H9 (cell line): ENCODE data around the gene ANKRD52. TPM values are rescaled to one million over a fixed set of nuclear protein-coding genes. Genes with fewer than 3 reads are reported as not detected.

Experiments used
- DNase-seq: peaks from one replicate; pipeline ENCODE4 v3.0.0-alpha.2; 2017
- H2AFZ ChIP-seq: one replicate; pipeline ENCODE4 v1.6.1; 2013; ENCODE audit warnings: mild to moderate bottlenecking, low read length, control low read depth, moderate library complexity
- H2AK5ac ChIP-seq: 2 replicates; pipeline ENCODE4 v1.6.1; 2013; ENCODE audit warnings: low read length, control low read depth, mixed read lengths; ENCODE audit not compliant: insufficient read length
- H2BK120ac ChIP-seq: one replicate; pipeline ENCODE4 v1.6.1; 2013; ENCODE audit warnings: low read depth, mild to moderate bottlenecking, low read length, control low read depth, inconsistent platforms; ENCODE audit not compliant: poor library complexity, severe bottlenecking
- H2BK12ac ChIP-seq: 2 replicates; pipeline ENCODE4 v1.6.1; 2013; ENCODE audit warnings: low read length, control low read depth, mixed read lengths, low read depth; ENCODE audit not compliant: insufficient read length
- H2BK15ac ChIP-seq: 2 replicates; pipeline ENCODE4 v1.6.1; 2013; ENCODE audit warnings: low read depth, low read length, control low read depth
- H2BK20ac ChIP-seq: one replicate; pipeline ENCODE4 v1.6.1; 2013; ENCODE audit warnings: low read depth, mild to moderate bottlenecking, low read length, control low read depth, inconsistent platforms; ENCODE audit not compliant: poor library complexity, severe bottlenecking
- H2BK5ac ChIP-seq: 2 replicates; pipeline ENCODE4 v1.6.1; 2013; ENCODE audit warnings: low read length, control low read depth, mixed read lengths; ENCODE audit not compliant: insufficient read length
- H3K14ac ChIP-seq: 2 replicates; pipeline ENCODE4 v1.6.1; 2013; ENCODE audit warnings: low read length, control low read depth; ENCODE audit not compliant: insufficient read depth
- H3K18ac ChIP-seq: 2 replicates; pipeline ENCODE4 v1.6.1; 2013; ENCODE audit warnings: low read depth, mild to moderate bottlenecking, mixed read lengths, low read length, control low read depth; ENCODE audit not compliant: insufficient read length
- H3K23ac ChIP-seq: 2 replicates; pipeline ENCODE4 v1.6.1; 2013; ENCODE audit warnings: low read length, control low read depth, mixed read lengths, low read depth; ENCODE audit not compliant: insufficient read length
- H3K23me2 ChIP-seq: 2 replicates; pipeline ENCODE4 v1.6.1; 2013; ENCODE audit warnings: low read depth, mild to moderate bottlenecking, mixed read lengths, low read length, control low read depth; ENCODE audit not compliant: insufficient read length, poor library complexity, severe bottlenecking
- H3K27ac ChIP-seq: 2 replicates; pipeline ENCODE4 v1.5.1; 2013; ENCODE audit warnings: low read length, control low read depth, mixed read lengths, low read depth; ENCODE audit not compliant: insufficient read length
- H3K27me3 ChIP-seq: 2 replicates; pipeline ENCODE4 v1.6.1; 2013; ENCODE audit warnings: low read length, control low read depth, inconsistent platforms; ENCODE audit not compliant: insufficient read depth
- H3K4ac ChIP-seq: 2 replicates; pipeline ENCODE4 v1.6.1; 2013; ENCODE audit warnings: low read depth, mild to moderate bottlenecking, control low read depth, inconsistent platforms, low read length, moderate library complexity
- H3K4me1 ChIP-seq: 2 replicates; pipeline ENCODE4 v1.6.1; 2013; ENCODE audit warnings: low read length, control low read depth, inconsistent platforms; ENCODE audit not compliant: insufficient read depth
- H3K4me2 ChIP-seq: 2 replicates; pipeline ENCODE4 v1.6.1; 2013; ENCODE audit warnings: low read length, control low read depth, mixed read lengths; ENCODE audit not compliant: insufficient read length, insufficient read depth
- H3K56ac ChIP-seq: 2 replicates; pipeline ENCODE4 v1.6.1; 2013; ENCODE audit warnings: low read depth, mild to moderate bottlenecking, mixed read lengths, low read length, control low read depth; ENCODE audit not compliant: insufficient read length
- H3K79me1 ChIP-seq: 2 replicates; pipeline ENCODE4 v1.6.1; 2013; ENCODE audit warnings: low read depth, mild to moderate bottlenecking, moderate library complexity, low read length, control low read depth, inconsistent platforms; ENCODE audit not compliant: insufficient read depth, poor library complexity, severe bottlenecking
- H3K79me2 ChIP-seq: 2 replicates; pipeline ENCODE4 v1.6.1; 2013; ENCODE audit warnings: low read length, control low read depth, inconsistent platforms; ENCODE audit not compliant: insufficient read depth
- H3K9ac ChIP-seq: 2 replicates; pipeline ENCODE4 v1.6.1; 2013; ENCODE audit warnings: low read length, control low read depth, mixed read lengths; ENCODE audit not compliant: insufficient read length; ENCODE audit errors: extremely low read depth
- H3K9me3 ChIP-seq: one replicate; pipeline ENCODE4 v1.6.1; 2013; ENCODE audit warnings: low read depth, low read length, inconsistent platforms; ENCODE audit not compliant: control insufficient read depth
- H3T11ph ChIP-seq: one replicate; pipeline ENCODE4 v1.6.1; 2013; ENCODE audit warnings: mild to moderate bottlenecking, low read length, control low read depth, inconsistent platforms
- H4K20me1 ChIP-seq: one replicate; pipeline ENCODE4 v1.6.1; 2013; ENCODE audit not compliant: control insufficient read depth, insufficient read length, insufficient read depth
- H4K5ac ChIP-seq: 2 replicates; pipeline ENCODE4 v1.6.1; 2013; ENCODE audit warnings: low read depth, mild to moderate bottlenecking, mixed read lengths, low read length, control low read depth; ENCODE audit not compliant: insufficient read length
- H4K8ac ChIP-seq: replicated peaks from 2 replicates; pipeline ENCODE4 v1.6.1; 2013; ENCODE audit warnings: low read length, control low read depth, mixed read lengths, low read depth; ENCODE audit not compliant: insufficient read length
- H4K91ac ChIP-seq: 2 replicates; pipeline ENCODE4 v1.6.1; 2013; ENCODE audit warnings: low read depth, mild to moderate bottlenecking, moderate library complexity, mixed read lengths, low read length, control low read depth; ENCODE audit not compliant: insufficient read length
- H3K27ac Mint-ChIP-seq, 3 experiments: 2 replicates in 2 of 3; 3 replicates in 1 of 3; pipeline ENCODE4 v1.8.0; 2020 to 2021; ENCODE audit warnings: mixed read lengths in 3 of 3, mild to moderate bottlenecking in 1 of 3, moderate library complexity in 1 of 3
- H3K27me3 Mint-ChIP-seq: 2 replicates; pipeline ENCODE4 v1.8.0; 2021; ENCODE audit warnings: low read depth, mild to moderate bottlenecking, moderate library complexity, mixed read lengths
- H3K36me3 Mint-ChIP-seq, 3 experiments: 2 replicates in 2 of 3; 3 replicates in 1 of 3; pipeline ENCODE4 v1.8.0; 2020 to 2021; ENCODE audit warnings: low read depth in 3 of 3, mixed read lengths in 3 of 3; ENCODE audit not compliant: insufficient read depth in 1 of 3
- H3K4me1 Mint-ChIP-seq, 2 experiments: 2 replicates each; pipeline ENCODE4 v1.8.0; 2020; ENCODE audit warnings: mixed read lengths in 2 of 2
- H3K4me3 Mint-ChIP-seq, 2 experiments: 2 replicates in 1 of 2; 3 replicates in 1 of 2; pipeline ENCODE4 v1.8.0; 2020 to 2021; ENCODE audit warnings: mild to moderate bottlenecking in 2 of 2, mixed read lengths in 2 of 2, moderate library complexity in 1 of 2
- H3K9me3 Mint-ChIP-seq, 2 experiments: 2 replicates in 1 of 2; 3 replicates in 1 of 2; pipeline ENCODE4 v1.8.0; 2020; ENCODE audit warnings: mild to moderate bottlenecking in 2 of 2, mixed read lengths in 2 of 2, moderate library complexity in 1 of 2
- CTCF ChIP-seq: fragments of 200-600 bp; sonication (generic); conservative IDR thresholded peaks from 3 replicates; pipeline ENCODE4 v1.8.0; 2021; ENCODE audit warnings: antibody characterized with exemption, mild to moderate bottlenecking
- WGBS: extraction: QIAGEN DNeasy Blood & Tissue Kit; methylation state at CpG from one replicate; pipeline ENCODE4 v1.1.7; 2013; ENCODE audit warnings: missing lambda C conversion rate, low lambda C conversion rate, mixed read lengths; ENCODE audit not compliant: insufficient read length; ENCODE audit errors: extremely low coverage; 5-methylcytosine and 5-hydroxymethylcytosine counted together
- total RNA-seq: library from RNA; stranded (reverse); gene quantifications from 2 replicates; pipeline ENCODE4 v1.2.1, GENCODE V29; 2021

Gene ANKRD52
- total RNA-seq, 1 experiment from 2014 or later = 33.4 TPM

- no peaks in the 10 kb centered on the region for H3K9me3 ChIP-seq
- H2BK120ac ChIP-seq = no peak overlapping the region
- no CpG with 5 or more reads among the region's 21 CpGs for WGBS
- H3K4me2 ChIP-seq = peak overlapping the region; percentile 69
- H3K56ac ChIP-seq = no peak overlapping the region
- H3K9ac ChIP-seq = peak overlapping the region; percentile 67
- no peak overlapping the region for H4K5ac ChIP-seq
- H4K91ac ChIP-seq = no peak overlapping the region
- H4K20me1 ChIP-seq = peaks cover 3% of the 10 kb centered on the region
- no peak overlapping the region for H2BK5ac ChIP-seq
- no peak overlapping the region for H2AK5ac ChIP-seq
- H2BK15ac ChIP-seq = no peak overlapping the region
- no peak overlapping the region for H4K8ac ChIP-seq
- H3K18ac ChIP-seq = peak overlapping the region; percentile 68
- no peak overlapping the region for H3K4ac ChIP-seq
- no peak overlapping the region for H2AFZ ChIP-seq
- Mint-ChIP-seq H3K4me1 (peaks cover 32 to 39% of the 10 kb centered on the region in 2 experiments), H3K27me3 (no peaks in the 10 kb centered on the region; the same call in 1 of the 2 replicates), H3K4me3 (peak overlapping the region; percentile 98 to 99), H3K9me3 (no peaks in the 10 kb centered on the region; a peak in 2 of 5 replicates), H3K27ac (peak overlapping the region; percentile 98), H3K36me3 (peaks cover 12 to 24% (median 19%) of the 10 kb centered on the region in 3 experiments; a peak in 6 of 7 replicates)
- no peak for TF ChIP-seq CTCF
- H3K27me3 ChIP-seq = no peaks in the 10 kb centered on the region
- H3K23me2 ChIP-seq = peaks cover 26% of the 10 kb centered on the region
- H3T11ph ChIP-seq = no peak overlapping the region
- peak; percentile 64 for DNase-seq
- H2BK20ac ChIP-seq = no peak overlapping the region
- no peak overlapping the region for H2BK12ac ChIP-seq
- peak overlapping the region; percentile 79 for H3K27ac ChIP-seq
- H3K79me1 ChIP-seq = no peaks in the 10 kb centered on the region
- no peak overlapping the region for H3K23ac ChIP-seq
- peaks cover 2% of the 10 kb centered on the region; the same call in 1 of the 2 replicates for H3K4me1 ChIP-seq
- peak overlapping the region; percentile 84 for H3K14ac ChIP-seq
- no peaks in the 10 kb centered on the region; the same call in 1 of the 2 replicates for H3K79me2 ChIP-seq
Measured at GRCh38 chr12:56221232-56221756, 36.9 kb downstream of the ANKRD52 start.
